Prostate gland (tissue), 2 donors: ENCODE measurements around the gene TMEM86B. TPM values are rescaled to one million over a fixed set of nuclear protein-coding genes. Genes with fewer than 3 reads are reported as not detected.

Experiments
- DNase-seq: peaks from one replicate; pipeline ENCODE4 v3.0.0-alpha.2; 2019; ENCODE audit warnings: low spot score
- H3K27ac ChIP-seq, 2 donors: fragments of 200-600 bp; sonication (generic); 2 replicates each; pipeline ENCODE4 v1.5.1; 2017 to 2019
- H3K27me3 ChIP-seq: fragments of 200-600 bp; sonication (generic); replicated peaks from 2 replicates; pipeline ENCODE4 v1.5.1; 2019; ENCODE audit not compliant: insufficient read depth
- H3K36me3 ChIP-seq, 2 donors: fragments of 200-600 bp; sonication (generic); 1 replicate in 1 of 2; 2 replicates in 1 of 2; pipeline versions ENCODE4 v1.5.1 to v1.8.1; 2017 to 2019
- H3K4me1 ChIP-seq: fragments of 200-600 bp; sonication (generic); replicated peaks from 2 replicates; pipeline ENCODE4 v1.5.1; 2019
- H3K4me3 ChIP-seq, 2 donors: fragments of 200-600 bp; sonication (generic); 2 replicates each; pipeline ENCODE4 v1.5.1; 2017 to 2019
- H3K9me3 ChIP-seq: fragments of 200-600 bp; sonication (generic); 2 replicates; pipeline ENCODE4 v1.5.1; 2017
- CTCF ChIP-seq, 4 experiments: fragments of 200-600 bp in 2 of 4; fragments of 450-650 bp in 2 of 4; sonication (generic) in 2 of 4; IDR thresholded peaks; 1 replicate in 3 of 4; 2 replicates in 1 of 4; pipeline ENCODE4 v1.5.1; 2016 to 2019; ENCODE audit warnings: antibody characterized with exemption in 4 of 4, mild to moderate bottlenecking in 2 of 4, moderate library complexity in 2 of 4
- POLR2A ChIP-seq: fragments of 450-650 bp; IDR thresholded peaks from one replicate; pipeline ENCODE4 v1.6.1; 2016; ENCODE audit warnings: antibody characterized with exemption, mild to moderate bottlenecking
- POLR2AphosphoS5 ChIP-seq: sonication (generic); formaldehyde crosslinking; IDR thresholded peaks from one replicate; pipeline ENCODE4 v1.6.1; 2017; ENCODE audit warnings: antibody characterized with exemption
- WGBS: methylation state at CpG from one replicate; pipeline ENCODE4 v1.1.5; 2018; 5-methylcytosine and 5-hydroxymethylcytosine counted together
- intact Hi-C: fragments of 100-400 bp; cut with DNase I; formaldehyde crosslinking; loops from one replicate; pipeline ENCODE4 v1.14.2; 2022
- total RNA-seq, 2 donors: library from RNA; depleted of rRNA; stranded (reverse); fragments of >200 nt; gene quantifications; one replicate each; pipeline ENCODE4 v1.1.0, GENCODE V29; 2016

The TMEM86B gene
- total RNA-seq, 2 donors from 2014 or later = 1.5 to 10.8 TPM

GRCh38 chr19:55241935-55242464 lies 13.4 kb upstream of the TMEM86B start:
- 92% methylated on average over 16 of the region's 16 CpGs for WGBS
- Histone ChIP-seq H3K36me3 (peaks cover 44 to 61% of the 10 kb centered on the region in 2 donors), H3K4me3 (no peak overlapping the region), H3K27ac (no peak overlapping the region), H3K4me1 (no peaks in the 10 kb centered on the region), H3K27me3 (no peaks in the 10 kb centered on the region), H3K9me3 (no peaks in the 10 kb centered on the region)
- intact Hi-C loops = no loop called here
- no peak for DNase-seq
- no peak for TF ChIP-seq CTCF (IDR thresholded peaks at IDR 0.05)
- TF ChIP-seq POLR2AphosphoS5 = no peak
- no peak for TF ChIP-seq POLR2A

GRCh38 chr19:55241143-55241934 lies 12.8 kb upstream of the TMEM86B start:
- Histone ChIP-seq H3K4me1 (no peaks in the 10 kb centered on the region), H3K36me3 (peaks cover 40 to 63% of the 10 kb centered on the region in 2 donors), H3K9me3 (no peaks in the 10 kb centered on the region), H3K27ac (no peak overlapping the region), H3K27me3 (no peaks in the 10 kb centered on the region), H3K4me3 (no peak overlapping the region)
- no peak for TF ChIP-seq CTCF (IDR thresholded peaks at IDR 0.05)
- no peak for TF ChIP-seq POLR2AphosphoS5
- no peak for TF ChIP-seq POLR2A
- intact Hi-C loops = no loop called here
- no peak for DNase-seq
- 88% methylated on average over 30 of the region's 37 CpGs for WGBS

- 85% methylated on average over 6 of the region's 6 CpGs for WGBS
- Histone ChIP-seq H3K27me3 (no peaks in the 10 kb centered on the region), H3K36me3 (peaks cover 40 to 61% of the 10 kb centered on the region in 2 donors), H3K4me3 (no peak overlapping the region), H3K27ac (no peak overlapping the region), H3K9me3 (no peaks in the 10 kb centered on the region), H3K4me1 (no peaks in the 10 kb centered on the region)
- intact Hi-C loops = no loop called here
- no peak for DNase-seq
- no peak for TF ChIP-seq POLR2AphosphoS5
- no peak for TF ChIP-seq POLR2A
- TF ChIP-seq CTCF (IDR thresholded peaks at IDR 0.05) = no peak
Observed at GRCh38 chr19:55240713-55241020, 12.1 kb upstream of the TMEM86B start.

GRCh38 chr19:55239004-55239403 lies 10.4 kb upstream of the TMEM86B start:
- Histone ChIP-seq H3K4me3 (no peak overlapping the region), H3K27me3 (no peaks in the 10 kb centered on the region), H3K27ac (no peak overlapping the region), H3K4me1 (no peaks in the 10 kb centered on the region), H3K9me3 (no peaks in the 10 kb centered on the region), H3K36me3 (peaks cover 28 to 45% of the 10 kb centered on the region in 2 donors)
- no peak for DNase-seq
- 89% methylated on average over 12 of the region's 12 CpGs for WGBS
- intact Hi-C loops = no loop called here
- TF ChIP-seq POLR2A = no peak
- TF ChIP-seq POLR2AphosphoS5 = no peak
- no peak for TF ChIP-seq CTCF (IDR thresholded peaks at IDR 0.05)

GRCh38 chr19:55238030-55238429 lies 9.5 kb upstream of the TMEM86B start:
- intact Hi-C loops = no loop called here
- WGBS = 90% methylated on average over 8 of the region's 8 CpGs
- peaks cover 26 to 45% of the 10 kb centered on the region in 2 donors for H3K36me3 ChIP-seq

More at GRCh38 chr19:55238030-55238429, 9.5 kb upstream of the TMEM86B start:
- no peak for DNase-seq
- no peak overlapping the region for H3K4me3 ChIP-seq
- TF ChIP-seq POLR2A = no peak
- no peak for TF ChIP-seq CTCF (IDR thresholded peaks at IDR 0.05)
- no peak for TF ChIP-seq POLR2AphosphoS5
- no peaks in the 10 kb centered on the region for H3K9me3 ChIP-seq
- no peaks in the 10 kb centered on the region for H3K4me1 ChIP-seq
- H3K27me3 ChIP-seq = no peaks in the 10 kb centered on the region
- no peak overlapping the region for H3K27ac ChIP-seq
